Lower leg skin (tissue), 3 donors: Measurements from ENCODE around the gene ABCC8.

Source experiments
- POLR2A ChIP-seq, 2 donors: fragments of 450-650 bp; IDR thresholded peaks; one replicate each; pipeline ENCODE4 v1.6.1; 2016 to 2017; ENCODE audit warnings: antibody characterized with exemption in 2 of 2, mild to moderate bottlenecking in 1 of 2, moderate library complexity in 1 of 2
- TF ChIP-seq, protein P1 (sequence below), 3 donors: fragments of 450-650 bp; IDR thresholded peaks; one replicate each; pipeline ENCODE4 v1.5.1; 2016; ENCODE audit warnings: antibody characterized with exemption in 3 of 3, mild to moderate bottlenecking in 3 of 3, moderate library complexity in 2 of 3

DNA sequence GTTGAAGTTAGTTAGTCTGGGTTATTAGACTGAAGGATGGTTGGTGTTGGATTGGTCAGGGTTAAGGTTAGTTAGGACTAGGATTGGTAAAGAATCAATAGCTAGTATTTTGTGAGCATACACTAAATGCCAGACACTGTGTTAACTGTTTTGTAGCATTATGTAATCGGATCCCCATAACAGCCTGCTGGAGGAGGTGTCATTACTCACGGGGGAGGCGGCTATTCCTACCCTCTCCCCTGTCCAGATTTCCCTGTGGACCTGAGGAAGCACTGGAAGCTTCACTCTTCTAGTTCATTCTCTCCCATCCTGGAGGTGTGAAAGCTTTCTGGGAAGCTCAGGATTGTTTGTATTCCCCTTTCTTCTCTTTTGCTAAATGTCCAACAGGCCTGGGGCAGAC is 47.7 kb downstream of the ABCC8 start:
- TF ChIP-seq, protein P1, sequence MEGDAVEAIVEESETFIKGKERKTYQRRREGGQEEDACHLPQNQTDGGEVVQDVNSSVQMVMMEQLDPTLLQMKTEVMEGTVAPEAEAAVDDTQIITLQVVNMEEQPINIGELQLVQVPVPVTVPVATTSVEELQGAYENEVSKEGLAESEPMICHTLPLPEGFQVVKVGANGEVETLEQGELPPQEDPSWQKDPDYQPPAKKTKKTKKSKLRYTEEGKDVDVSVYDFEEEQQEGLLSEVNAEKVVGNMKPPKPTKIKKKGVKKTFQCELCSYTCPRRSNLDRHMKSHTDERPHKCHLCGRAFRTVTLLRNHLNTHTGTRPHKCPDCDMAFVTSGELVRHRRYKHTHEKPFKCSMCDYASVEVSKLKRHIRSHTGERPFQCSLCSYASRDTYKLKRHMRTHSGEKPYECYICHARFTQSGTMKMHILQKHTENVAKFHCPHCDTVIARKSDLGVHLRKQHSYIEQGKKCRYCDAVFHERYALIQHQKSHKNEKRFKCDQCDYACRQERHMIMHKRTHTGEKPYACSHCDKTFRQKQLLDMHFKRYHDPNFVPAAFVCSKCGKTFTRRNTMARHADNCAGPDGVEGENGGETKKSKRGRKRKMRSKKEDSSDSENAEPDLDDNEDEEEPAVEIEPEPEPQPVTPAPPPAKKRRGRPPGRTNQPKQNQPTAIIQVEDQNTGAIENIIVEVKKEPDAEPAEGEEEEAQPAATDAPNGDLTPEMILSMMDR (IDR thresholded peaks at IDR 0.05) = no peak
- no peak for TF ChIP-seq POLR2A (IDR thresholded peaks at IDR 0.05)
